Spinal cord (tissue), 10 donors: ENCODE measurements around the gene QKI. TPM values are rescaled to one million over a fixed set of nuclear protein-coding genes. Genes with fewer than 3 reads are reported as not detected.

Source experiments
- DNase-seq, 6 donors: peaks; one replicate each; pipeline versions ENCODE4 v3.0.0 to v3.0.0-alpha.2; 2013 to 2015; ENCODE audit warnings: low spot score in 6 of 6, low read depth in 4 of 6
- H3K27ac ChIP-seq: one replicate; pipeline ENCODE4 v1.5.1; 2013; ENCODE audit warnings: low read depth, low read length, control low read depth
- H3K27me3 ChIP-seq: one replicate; pipeline ENCODE4 v1.6.1; 2013; ENCODE audit warnings: low read length; ENCODE audit not compliant: control insufficient read depth, insufficient read depth
- H3K36me3 ChIP-seq: one replicate; pipeline ENCODE4 v1.6.1; 2013; ENCODE audit warnings: low read length; ENCODE audit not compliant: control insufficient read depth, insufficient read depth
- H3K4me1 ChIP-seq: one replicate; pipeline ENCODE4 v1.6.1; 2013; ENCODE audit warnings: low read length; ENCODE audit not compliant: control insufficient read depth, insufficient read depth
- H3K4me3 ChIP-seq: one replicate; pipeline ENCODE4 v1.5.1; 2013; ENCODE audit warnings: low read depth, low read length, control low read depth
- H3K9me3 ChIP-seq: one replicate; pipeline ENCODE4 v1.6.1; 2013; ENCODE audit warnings: low read length; ENCODE audit not compliant: control insufficient read depth, insufficient read depth
- WGBS: methylation state at CpG from one replicate; pipeline ENCODE4 v1.1.5; 2013; ENCODE audit warnings: missing lambda C conversion rate; ENCODE audit not compliant: insufficient coverage; 5-methylcytosine and 5-hydroxymethylcytosine counted together
- polyA plus RNA-seq, 2 donors: library from polyadenylated mRNA; unstranded; fragments of 120-200 nt; gene quantifications; one replicate each; pipeline ENCODE4 v1.2.1, GENCODE V29; 2013; ENCODE audit not compliant: insufficient read length in 2 of 2
- total RNA-seq, 2 donors: library from RNA; depleted of rRNA in 1 of 2; stranded (reverse); fragments of 120-200 nt in 1 of 2; fragments of >200 nt in 1 of 2; gene quantifications; one replicate each; pipeline versions ENCODE4 v1.2.3 to v1.2.4, GENCODE V29; 2013 to 2014
- donor health status: healthy.

The QKI gene
- total and polyA plus RNA-seq, 4 donors = 346 to 877 (median 601) TPM

- no peak for DNase-seq
- peak overlapping the region; percentile 83 for H3K27ac ChIP-seq
- H3K4me1 ChIP-seq = peaks cover 41% of the 10 kb centered on the region
- WGBS = 70% methylated on average over 1 of the region's 2 CpGs
- no peaks in the 10 kb centered on the region for H3K9me3 ChIP-seq
- no peaks in the 10 kb centered on the region for H3K36me3 ChIP-seq
- no peak overlapping the region for H3K4me3 ChIP-seq
- no peaks in the 10 kb centered on the region for H3K27me3 ChIP-seq
Observed at GRCh38 chr6:163398115-163398514, 16.4 kb upstream of the QKI start.

- Histone ChIP-seq H3K4me1 (peaks cover 47% of the 10 kb centered on the region), H3K9me3 (no peaks in the 10 kb centered on the region), H3K27ac (peak overlapping the region; percentile 83), H3K36me3 (no peaks in the 10 kb centered on the region), H3K4me3 (no peak overlapping the region), H3K27me3 (no peaks in the 10 kb centered on the region)
- DNase-seq = peak in 2 of 6 donors; percentile 41 to 67
- 34% methylated on average over 2 of the region's 9 CpGs for WGBS
Observed at GRCh38 chr6:163398815-163399214, 15.7 kb upstream of the QKI start.

GRCh38 chr6:163400509-163400908, 14.0 kb upstream of the QKI start:
- H3K4me3 ChIP-seq = no peak overlapping the region
- H3K36me3 ChIP-seq = no peaks in the 10 kb centered on the region
- no peak for DNase-seq
- 100% methylated on average over 1 of the region's 2 CpGs for WGBS
- H3K9me3 ChIP-seq = no peaks in the 10 kb centered on the region
- H3K27ac ChIP-seq = no peak overlapping the region
- H3K27me3 ChIP-seq = no peaks in the 10 kb centered on the region
- peaks cover 59% of the 10 kb centered on the region for H3K4me1 ChIP-seq

- WGBS = 69% methylated on average over 11 of the region's 14 CpGs
- Histone ChIP-seq H3K4me1 (peaks cover 62% of the 10 kb centered on the region), H3K27ac (no peak overlapping the region)
Observed at GRCh38 chr6:163401039-163401885, 13.3 kb upstream of the QKI start.

GRCh38 chr6:163402616-163403015, 11.9 kb upstream of the QKI start:
- H3K27me3 ChIP-seq = no peaks in the 10 kb centered on the region
- 55% methylated on average over 2 of the region's 7 CpGs for WGBS
- H3K36me3 ChIP-seq = no peaks in the 10 kb centered on the region
- H3K27ac ChIP-seq = no peak overlapping the region
- no peak overlapping the region for H3K4me3 ChIP-seq
- H3K9me3 ChIP-seq = no peaks in the 10 kb centered on the region
- no peak for DNase-seq
- H3K4me1 ChIP-seq = peaks cover 61% of the 10 kb centered on the region

More at GRCh38 chr6:163401039-163401885, 13.3 kb upstream of the QKI start:
- Histone ChIP-seq H3K36me3 (no peaks in the 10 kb centered on the region), H3K27me3 (no peaks in the 10 kb centered on the region), H3K9me3 (no peaks in the 10 kb centered on the region), H3K4me3 (no peak overlapping the region)
- DNase-seq = no peak

- WGBS = 52% methylated on average over 7 of the region's 10 CpGs
- peak overlapping the region; percentile 92 for H3K27ac ChIP-seq
- no peaks in the 10 kb centered on the region for H3K9me3 ChIP-seq
- H3K4me1 ChIP-seq = peaks cover 50% of the 10 kb centered on the region
- no peaks in the 10 kb centered on the region for H3K36me3 ChIP-seq
- no peak for DNase-seq
- H3K4me3 ChIP-seq = no peak overlapping the region
- H3K27me3 ChIP-seq = no peaks in the 10 kb centered on the region
Observed at GRCh38 chr6:163404825-163405265, 9.7 kb upstream of the QKI start.

GRCh38 chr6:163405412-163406309, 8.9 kb upstream of the QKI start:
- 37% methylated on average over 14 of the region's 18 CpGs for WGBS
- H3K4me3 ChIP-seq = peak overlapping the region; percentile 7
- DNase-seq = peak in 1 of 6 donors; percentile 72
- no peaks in the 10 kb centered on the region for H3K36me3 ChIP-seq
- H3K9me3 ChIP-seq = no peaks in the 10 kb centered on the region
- H3K4me1 ChIP-seq = peaks cover 50% of the 10 kb centered on the region
- no peaks in the 10 kb centered on the region for H3K27me3 ChIP-seq
- peak overlapping the region; percentile 92 for H3K27ac ChIP-seq

GRCh38 chr6:163406366-163406765, 8.2 kb upstream of the QKI start:
- peaks cover 48% of the 10 kb centered on the region for H3K4me1 ChIP-seq
- peak overlapping the region; percentile 7 for H3K4me3 ChIP-seq
- H3K27ac ChIP-seq = peak overlapping the region; percentile 92
- DNase-seq = peak in 1 of 6 donors; percentile 70
- H3K36me3 ChIP-seq = no peaks in the 10 kb centered on the region
- WGBS = no CpG with 5 or more reads among the region's 1 CpG
- no peaks in the 10 kb centered on the region for H3K27me3 ChIP-seq
- H3K9me3 ChIP-seq = no peaks in the 10 kb centered on the region

GRCh38 chr6:163406830-163407229, 7.7 kb upstream of the QKI start:
- Histone ChIP-seq H3K4me3 (no peak overlapping the region), H3K27ac (peak overlapping the region; percentile 92), H3K27me3 (no peaks in the 10 kb centered on the region)

More at GRCh38 chr6:163406830-163407229, 7.7 kb upstream of the QKI start:
- H3K36me3 ChIP-seq = no peaks in the 10 kb centered on the region
- peaks cover 49% of the 10 kb centered on the region for H3K4me1 ChIP-seq
- DNase-seq = no peak
- WGBS = 91% methylated on average over 2 of the region's 2 CpGs
- H3K9me3 ChIP-seq = no peaks in the 10 kb centered on the region
